GM21723 (cell line): ENCODE data around the gene ARSA.
"Not testable (repeated sequence)": the region's sequence is repeated elsewhere in the genome, so short reads cannot be mapped to it uniquely, and the experiment has no call there.

Experiments used
- ATAC-seq: cut with Tn5 transposase; IDR thresholded peaks from one replicate; pipeline ENCODE4 v1.9.1; 2021; ENCODE audit warnings: mild to moderate bottlenecking, moderate library complexity; ENCODE audit not compliant: unreplicated experiment

Gene ARSA

GRCh38 chr22:50656122-50657070 is 28.4 kb upstream of the ARSA start:
- no peak for ATAC-seq

GRCh38 chr22:50654664-50655063 is 26.7 kb upstream of the ARSA start:
- ATAC-seq, result not testable (repeated sequence)

GRCh38 chr22:50653256-50653655 is 25.3 kb upstream of the ARSA start:
- no peak for ATAC-seq

DNA sequence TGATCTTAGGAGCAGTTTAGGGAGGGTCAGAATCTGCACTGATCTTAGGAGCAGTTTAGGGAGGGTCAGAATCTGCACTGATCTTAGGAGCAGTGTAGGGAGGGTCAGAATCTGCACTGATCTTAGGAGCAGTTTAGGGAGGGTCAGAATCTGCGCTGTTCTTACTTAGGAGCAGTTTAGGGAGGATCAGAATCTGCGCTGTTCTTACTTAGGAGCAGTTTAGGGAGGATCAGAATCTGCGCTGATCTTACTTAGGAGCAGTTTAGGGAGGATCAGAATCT is 15.8 kb upstream of the ARSA start:
- not testable (repeated sequence) for ATAC-seq

DNA sequence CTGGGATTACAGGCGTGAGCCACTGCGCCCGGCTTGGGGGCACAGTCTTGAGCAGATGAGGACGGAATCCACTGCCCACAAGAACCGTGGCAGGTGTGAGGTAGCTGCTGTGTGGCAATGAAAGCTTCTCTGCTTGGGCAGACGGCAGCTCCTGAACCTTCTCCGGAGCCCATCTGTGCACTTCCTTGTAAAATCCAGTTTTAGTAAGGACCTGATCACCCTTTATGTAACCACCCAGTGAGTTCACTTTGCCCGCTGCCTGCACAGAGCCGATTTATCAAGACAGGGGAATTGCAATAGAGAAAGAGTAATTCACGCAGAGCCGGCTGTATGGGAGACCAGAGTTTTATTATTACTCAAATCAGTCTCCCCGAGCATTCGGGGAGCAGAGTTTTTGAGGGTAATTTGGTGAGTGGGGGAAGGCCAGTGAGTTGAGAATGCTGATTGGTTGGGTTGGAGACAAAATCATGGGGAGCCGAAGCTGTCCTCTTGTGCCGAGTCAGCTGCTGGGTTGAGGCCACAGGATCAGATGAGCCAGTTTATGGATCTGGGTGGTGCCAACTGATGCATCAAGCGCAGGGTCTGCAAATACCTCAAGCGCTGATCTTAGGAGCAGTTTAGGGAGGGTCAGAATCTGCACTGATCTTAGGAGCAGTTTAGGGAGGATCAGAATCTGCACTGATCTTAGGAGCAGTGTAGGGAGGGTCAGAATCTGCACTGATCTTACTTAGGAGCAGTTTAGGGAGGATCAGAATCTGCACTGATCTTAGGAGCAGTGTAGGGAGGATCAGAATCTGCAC is 15.3 kb upstream of the ARSA start:
- ATAC-seq, result not testable (repeated sequence)

GRCh38 chr22:50641696-50642607 is 14.0 kb upstream of the ARSA start:
- ATAC-seq, result no peak

- ATAC-seq, result no peak
Measured at GRCh38 chr22:50640857-50641647, 13.1 kb upstream of the ARSA start.

- ATAC-seq, result not testable (repeated sequence)
Measured at GRCh38 chr22:50640296-50640695, 12.3 kb upstream of the ARSA start.

GRCh38 chr22:50635591-50635990 is 7.6 kb upstream of the ARSA start:
- no peak for ATAC-seq

DNA sequence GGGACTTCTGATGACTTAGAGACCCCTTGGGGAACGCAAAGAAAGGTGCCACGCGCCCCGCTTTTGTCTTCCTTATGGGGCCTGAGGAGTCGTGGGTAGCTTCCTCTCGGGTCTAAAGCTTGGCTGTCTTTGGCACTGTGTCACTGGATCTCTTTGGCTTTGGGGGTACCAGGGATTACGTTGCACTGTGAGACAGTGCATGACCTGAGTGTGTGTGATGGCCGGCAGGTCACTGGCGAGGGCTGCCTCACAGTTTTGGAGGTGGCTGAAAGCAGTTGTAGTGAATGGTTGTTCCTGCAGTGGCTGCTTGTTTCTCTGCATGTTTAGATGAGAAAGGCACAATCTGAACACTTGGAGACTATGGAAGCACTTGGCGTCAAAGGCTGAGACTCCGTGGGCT is 5.8 kb upstream of the ARSA start:
- no peak for ATAC-seq

GRCh38 chr22:50633086-50633485 is 5.1 kb upstream of the ARSA start:
- no peak for ATAC-seq

GRCh38 chr22:50630376-50630775 is 2.4 kb upstream of the ARSA start:
- ATAC-seq, result no peak

DNA sequence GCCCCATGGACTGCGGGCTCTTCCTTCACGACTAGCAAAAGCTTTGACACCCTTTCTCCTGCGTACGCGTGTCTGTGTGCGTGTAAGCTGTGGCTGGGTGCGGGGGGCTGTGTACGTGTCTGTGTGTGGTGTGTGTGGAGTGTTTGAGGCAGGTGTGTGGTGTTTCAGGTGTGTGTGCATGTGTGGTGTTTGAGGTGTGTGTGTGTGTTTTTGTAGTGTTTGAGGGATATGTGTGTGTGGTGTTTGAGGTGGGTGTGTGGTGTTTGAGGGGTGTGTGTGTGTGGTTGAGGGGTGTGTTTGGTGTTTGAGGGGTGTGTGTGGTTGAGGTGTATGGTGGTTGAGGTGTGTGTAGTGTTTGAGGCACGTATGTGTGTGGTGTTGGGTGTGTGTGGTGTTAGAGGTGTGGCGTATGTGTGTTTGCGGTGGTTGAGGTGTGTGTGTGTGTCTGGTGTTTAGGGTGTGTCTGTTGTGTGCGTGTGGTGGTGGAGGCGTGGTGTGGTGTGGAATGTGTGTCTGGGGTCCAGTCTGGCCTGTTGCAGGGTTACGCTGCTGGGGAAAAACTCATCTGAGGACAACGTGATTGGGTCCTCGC is 687 bp upstream of the ARSA start:
- ATAC-seq, result no peak

GRCh38 chr22:50626850-50627641 is 906 bp downstream of the ARSA start:
- no peak for ATAC-seq

GRCh38 chr22:50626314-50626849 is 1.6 kb downstream of the ARSA start:
- ATAC-seq, result no peak

DNA sequence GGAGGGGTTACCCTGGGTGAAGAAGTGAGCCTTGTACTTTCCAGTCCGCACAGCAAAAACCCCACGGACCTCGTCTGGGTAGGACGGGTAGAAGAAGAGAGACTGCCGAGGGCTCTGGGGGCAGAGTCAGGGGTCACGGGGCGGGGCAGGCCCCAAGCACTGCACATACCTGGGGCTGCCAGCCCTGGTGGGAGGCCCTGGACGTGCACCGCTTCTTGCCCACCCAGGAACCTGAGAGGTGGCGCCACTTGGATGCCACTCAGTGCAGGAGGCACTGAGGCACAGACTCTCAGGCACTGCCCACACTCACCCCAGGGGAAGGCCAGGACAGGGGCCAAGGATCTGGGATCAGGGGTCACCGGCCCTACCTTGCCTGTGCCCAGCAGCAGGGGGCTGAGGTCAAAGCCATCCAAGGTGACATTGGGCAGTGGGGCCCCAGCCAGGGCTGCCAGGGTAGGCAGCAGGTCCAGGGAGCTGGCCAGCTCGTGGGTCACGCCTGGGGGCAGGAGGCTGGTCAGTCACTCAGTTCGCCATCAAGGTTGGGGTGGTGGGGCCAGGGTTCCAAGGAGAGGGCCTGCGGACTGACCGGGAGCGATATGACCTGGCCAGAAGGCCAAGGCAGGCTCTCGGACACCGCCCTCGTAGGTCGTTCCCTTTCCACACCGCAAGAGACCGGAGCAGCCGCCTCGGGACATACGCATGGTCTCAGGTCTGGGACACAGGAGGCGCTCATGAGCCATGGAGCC is 2.2 kb downstream of the ARSA start:
- ATAC-seq, result no peak

GRCh38 chr22:50625131-50625567 is 2.8 kb downstream of the ARSA start:
- no peak for ATAC-seq
